H1 (cell line): ENCODE measurements around the gene TCF25. TPM values are rescaled to one million over a fixed set of nuclear protein-coding genes. Genes with fewer than 3 reads are reported as not detected.

Source experiments
- CTCF ChIA-PET: fragments of 300-600 bp; sonication (Branson Sonifier 250); formaldehyde crosslinking; loops from one replicate; lab custom pipeline; 2021; ENCODE audit not compliant: partially characterized antibody; lab: Charles Lee
- POLR2A ChIA-PET: fragments of 300-600 bp; sonication (Branson Sonifier 250); formaldehyde crosslinking; loops from one replicate; lab custom pipeline; 2021; ENCODE audit warnings: inconsistent platforms; ENCODE audit not compliant: partially characterized antibody; lab: Charles Lee
- DNase-seq, 2 experiments: peaks; one replicate each; pipeline versions ENCODE4 v3.0.0 to v3.0.0-alpha.2; 2010 to 2022; ENCODE audit warnings: low spot score in 2 of 2, low read depth in 1 of 2, mixed read lengths in 1 of 2
- FAIRE-seq: peaks from 2 replicates; lab custom pipeline; 2011; peaks lifted over from hg19 to GRCh38; lab: Jason Lieb, UNC
- H2AFZ ChIP-seq: 2 replicates; pipeline ENCODE4 v1.8.1; 2012; ENCODE audit warnings: low read length, inconsistent platforms
- H2AK5ac ChIP-seq: 2 replicates; pipeline ENCODE4 v1.6.1; 2013; ENCODE audit warnings: low read depth, low read length
- H2BK120ac ChIP-seq: replicated peaks from 2 replicates; pipeline ENCODE3; 2013; ENCODE audit warnings: low read depth, low read length, inconsistent platforms
- H2BK12ac ChIP-seq: 2 replicates; pipeline ENCODE4 v1.6.1; 2013; ENCODE audit warnings: low read depth, low read length
- H2BK15ac ChIP-seq: 2 replicates; pipeline ENCODE4 v1.6.1; 2013; ENCODE audit warnings: low read length
- H2BK20ac ChIP-seq: 2 replicates; pipeline ENCODE4 v1.6.1; 2013; ENCODE audit warnings: low read length
- H2BK5ac ChIP-seq: 2 replicates; pipeline ENCODE4 v1.6.1; 2013; ENCODE audit warnings: low read depth, low read length
- H3K14ac ChIP-seq: 2 replicates; pipeline ENCODE4 v1.6.1; 2013; ENCODE audit warnings: inconsistent platforms; ENCODE audit not compliant: insufficient read length
- H3K18ac ChIP-seq: 2 replicates; pipeline ENCODE4 v1.6.1; 2013; ENCODE audit warnings: low read length; ENCODE audit errors: extremely low read depth
- H3K23ac ChIP-seq: 2 replicates; pipeline ENCODE4 v1.6.1; 2013; ENCODE audit warnings: inconsistent platforms; ENCODE audit not compliant: insufficient read length
- H3K23me2 ChIP-seq: 2 replicates; pipeline ENCODE4 v1.6.1; 2013; ENCODE audit warnings: low read depth, low read length
- H3K27ac ChIP-seq: 2 replicates; pipeline ENCODE4 v1.6.1; 2011; ENCODE audit warnings: low read depth, low read length, inconsistent platforms
- H3K27me3 ChIP-seq, 4 experiments: replicated peaks in 1 of 4; 1 replicate in 1 of 4; 2 replicates in 3 of 4; pipeline versions ENCODE4 v1.6.1 to v1.8.1; 2011 to 2013; ENCODE audit warnings: low read length in 3 of 4, mild to moderate bottlenecking in 3 of 4, inconsistent platforms in 2 of 4, mixed read lengths in 2 of 4, moderate library complexity in 1 of 4; ENCODE audit not compliant: control insufficient read depth in 3 of 4, insufficient read depth in 3 of 4; ENCODE audit errors: extremely low read depth in 1 of 4
- H3K36me3 ChIP-seq, 4 experiments: 2 replicates each; pipeline versions ENCODE4 v1.6.1 to v1.8.1; 2011 to 2013; ENCODE audit warnings: mild to moderate bottlenecking in 4 of 4, low read length in 3 of 4, moderate library complexity in 2 of 4, control low read depth in 1 of 4, inconsistent platforms in 1 of 4; ENCODE audit not compliant: insufficient read depth in 4 of 4, control insufficient read depth in 2 of 4
- H3K4ac ChIP-seq: replicated peaks from 2 replicates; pipeline ENCODE3; 2013; ENCODE audit warnings: low read length, low read depth, mixed read lengths, inconsistent platforms; ENCODE audit not compliant: insufficient read length
- H3K4me1 ChIP-seq, 4 experiments: replicated peaks in 1 of 4; 1 replicate in 1 of 4; 2 replicates in 3 of 4; pipeline versions ENCODE4 v1.6.1 to v1.8.1; 2011 to 2013; ENCODE audit warnings: low read length in 3 of 4, inconsistent platforms in 2 of 4, mixed read lengths in 1 of 4; ENCODE audit not compliant: insufficient read depth in 4 of 4, control insufficient read depth in 3 of 4
- H3K4me2 ChIP-seq, 2 experiments: 2 replicates each; pipeline versions ENCODE4 v1.6.1 to v1.8.1; 2011 to 2013; ENCODE audit warnings: low read depth in 2 of 2, low read length in 2 of 2, control low read depth in 1 of 2, inconsistent platforms in 1 of 2, mild to moderate bottlenecking in 1 of 2; ENCODE audit not compliant: insufficient read depth in 1 of 2
- H3K4me3 ChIP-seq, 4 experiments: fragments of 200-600, 300-600 bp in 1 of 4; sonication (generic), shearing (Covaris generic), sonication (Bioruptor Twin) in 1 of 4; 2 replicates each; pipeline versions ENCODE4 v1.5.1 to v1.8.1; 2011 to 2016; ENCODE audit warnings: low read length in 4 of 4, low read depth in 3 of 4, control low read depth in 2 of 4, inconsistent platforms in 2 of 4, mild to moderate bottlenecking in 2 of 4, mixed read lengths in 1 of 4, moderate library complexity in 1 of 4; ENCODE audit not compliant: insufficient read depth in 2 of 4; ENCODE audit errors: extremely low read depth in 1 of 4
- H3K56ac ChIP-seq: replicated peaks from 2 replicates; pipeline ENCODE3; 2013; ENCODE audit warnings: low read depth, mild to moderate bottlenecking, mixed read lengths, low read length, inconsistent platforms; ENCODE audit not compliant: insufficient read length
- H3K79me1 ChIP-seq: 2 replicates; pipeline ENCODE4 v1.6.1; 2013; ENCODE audit warnings: low read depth, low read length, control low read depth
- H3K79me2 ChIP-seq, 2 experiments: 2 replicates each; pipeline versions ENCODE4 v1.6.1 to v1.8.1; 2012 to 2013; ENCODE audit warnings: low read length in 2 of 2, mild to moderate bottlenecking in 2 of 2, inconsistent platforms in 1 of 2; ENCODE audit not compliant: insufficient read depth in 2 of 2, control insufficient read depth in 1 of 2
- H3K9ac ChIP-seq, 4 experiments: replicated peaks in 1 of 4; 1 replicate in 1 of 4; 2 replicates in 3 of 4; pipeline versions ENCODE4 v1.6.1 to v1.8.1; 2011 to 2013; ENCODE audit warnings: low read depth in 3 of 4, low read length in 3 of 4, control low read depth in 2 of 4, mild to moderate bottlenecking in 2 of 4, moderate library complexity in 2 of 4, inconsistent platforms in 1 of 4; ENCODE audit errors: extremely low read depth in 1 of 4
- H3K9me3 ChIP-seq, 2 experiments: 2 replicates each; pipeline versions ENCODE4 v1.6.1 to v1.8.1; 2012 to 2013; ENCODE audit warnings: mild to moderate bottlenecking in 2 of 2, moderate library complexity in 2 of 2, control low read depth in 1 of 2, inconsistent platforms in 1 of 2, low read depth in 1 of 2, low read length in 1 of 2, mixed read lengths in 1 of 2; ENCODE audit not compliant: insufficient read depth in 2 of 2
- H4K20me1 ChIP-seq, 2 experiments: replicated peaks in 1 of 2; 2 replicates each; pipeline versions ENCODE3 to v1.8.1; 2011 to 2013; ENCODE audit warnings: inconsistent platforms in 2 of 2, low read length in 2 of 2, mild to moderate bottlenecking in 1 of 2; ENCODE audit not compliant: insufficient read depth in 2 of 2, control insufficient read depth in 1 of 2
- H4K5ac ChIP-seq: 2 replicates; pipeline ENCODE4 v1.6.1; 2013; ENCODE audit warnings: low read length, low read depth, mixed read lengths, inconsistent platforms; ENCODE audit not compliant: insufficient read length
- H4K8ac ChIP-seq: 2 replicates; pipeline ENCODE4 v1.8.0; 2013; ENCODE audit warnings: mild to moderate bottlenecking, moderate library complexity, low read length, inconsistent platforms; ENCODE audit not compliant: insufficient read depth; ENCODE audit errors: extremely low read depth
- H4K91ac ChIP-seq: replicated peaks from 2 replicates; pipeline ENCODE3; 2013; ENCODE audit warnings: low read length, mixed read lengths, inconsistent platforms; ENCODE audit not compliant: insufficient read length
- WGBS, 2 experiments: shearing (Covaris generic) in 1 of 2; methylation state at CpG; one replicate each; pipeline versions ENCODE4 v1.1.6 to v1.1.7; 2013 to 2015; ENCODE audit warnings: low lambda C conversion rate in 2 of 2, mixed read lengths in 2 of 2, inconsistent platforms in 1 of 2, low coverage in 1 of 2, missing lambda C conversion rate in 1 of 2; ENCODE audit not compliant: insufficient replicate concordance in 2 of 2, insufficient coverage in 1 of 2, insufficient read length in 1 of 2; ENCODE audit errors: extremely low coverage in 1 of 2, missing lambda C conversion rate in 1 of 2; 5-methylcytosine and 5-hydroxymethylcytosine counted together
- polyA plus RNA-seq, 7 experiments: library from polyadenylated mRNA; depleted of rRNA in 3 of 7; stranded (reverse) in 5 of 7; unstranded in 2 of 7; fragments of >200 nt in 5 of 7; fragments of 200-250 nt in 2 of 7; gene quantifications; 1 replicate in 5 of 7; 2 replicates in 1 of 7; 4 replicates in 1 of 7; pipeline versions ENCODE4 v1.2.1 to v1.2.3, GENCODE V29; 2011 to 2013; ENCODE audit warnings: missing spikeins in 2 of 7, mixed read lengths in 2 of 7
- total RNA-seq: library from RNA; stranded (reverse); fragmentation: NEBNext Ultra II Directional; extraction: Animal tissue kit (Norgen Biotek cat#: 25700); gene quantifications from 2 replicates; pipeline ENCODE4 v1.2.1, GENCODE V29; 2021

Gene TCF25
- total and polyA plus RNA-seq, 2 of the 8 experiments (the other 6 are each of a cell fraction or from before 2014, with no cell fraction given) = 78.1 to 102 TPM

- Histone ChIP-seq H2AFZ (no peak overlapping the region), H3K23me2 (peaks cover 7% of the 10 kb centered on the region; the same call in 1 of the 2 replicates), H2BK20ac (no peak overlapping the region), H3K9me3 (no peaks in the 10 kb centered on the region), H3K4me2 (no peak overlapping the region), H3K18ac (no peak overlapping the region), H3K79me1 (no peaks in the 10 kb centered on the region), H4K20me1 (peaks cover 0 to 6% of the 10 kb centered on the region in 2 experiments), H2BK5ac (no peak overlapping the region), H2AK5ac (no peak overlapping the region), H4K91ac (no peak overlapping the region), H3K4me1 (peaks cover 0 to 7% (median 5%) of the 10 kb centered on the region in 4 experiments; a peak in 5 of 7 replicates), H3K36me3 (no peaks in the 10 kb centered on the region), H3K4ac (no peak overlapping the region), H3K9ac (no peak overlapping the region), H4K8ac (no peak overlapping the region), H3K14ac (no peak overlapping the region), H3K79me2 (no peaks in the 10 kb centered on the region), H3K27me3 (peaks cover 3 to 28% (median 22%) of the 10 kb centered on the region in 4 experiments), H3K23ac (no peak overlapping the region), H3K56ac (no peak overlapping the region), H2BK15ac (no peak overlapping the region), H3K4me3 (no peak overlapping the region), H3K27ac (no peak overlapping the region), H2BK120ac (no peak overlapping the region), H2BK12ac (no peak overlapping the region), H4K5ac (no peak overlapping the region)
- CTCF ChIA-PET = no interaction called here
- no peak for FAIRE-seq
- no peak for DNase-seq
- POLR2A ChIA-PET = interaction anchor here (9.2 kb wide), 1 partner anchor 22 kb away, joined by 42 read pairs; the partner anchor contains the start of gene TUBB3
- WGBS, 2 experiments = 100% methylated on average over 2 of the region's 5 CpGs; no CpG with 5 or more reads in 1 of the 2 experiments
These were observed 73.1 kb downstream of the TCF25 start for GRCh38 chr16:89946515-89946914.
